HG03521 (cell line): ENCODE results near the gene MYH6.
"Not testable (repeated sequence)": the region's sequence is repeated elsewhere in the genome, so short reads cannot be mapped to it uniquely, and the experiment has no call there.

Source experiments
- ATAC-seq: cut with Tn5 transposase; IDR thresholded peaks from one replicate; pipeline ENCODE4 v1.9.1; 2021; ENCODE audit warnings: mild to moderate bottlenecking, moderate library complexity; ENCODE audit not compliant: unreplicated experiment

The MYH6 gene

DNA sequence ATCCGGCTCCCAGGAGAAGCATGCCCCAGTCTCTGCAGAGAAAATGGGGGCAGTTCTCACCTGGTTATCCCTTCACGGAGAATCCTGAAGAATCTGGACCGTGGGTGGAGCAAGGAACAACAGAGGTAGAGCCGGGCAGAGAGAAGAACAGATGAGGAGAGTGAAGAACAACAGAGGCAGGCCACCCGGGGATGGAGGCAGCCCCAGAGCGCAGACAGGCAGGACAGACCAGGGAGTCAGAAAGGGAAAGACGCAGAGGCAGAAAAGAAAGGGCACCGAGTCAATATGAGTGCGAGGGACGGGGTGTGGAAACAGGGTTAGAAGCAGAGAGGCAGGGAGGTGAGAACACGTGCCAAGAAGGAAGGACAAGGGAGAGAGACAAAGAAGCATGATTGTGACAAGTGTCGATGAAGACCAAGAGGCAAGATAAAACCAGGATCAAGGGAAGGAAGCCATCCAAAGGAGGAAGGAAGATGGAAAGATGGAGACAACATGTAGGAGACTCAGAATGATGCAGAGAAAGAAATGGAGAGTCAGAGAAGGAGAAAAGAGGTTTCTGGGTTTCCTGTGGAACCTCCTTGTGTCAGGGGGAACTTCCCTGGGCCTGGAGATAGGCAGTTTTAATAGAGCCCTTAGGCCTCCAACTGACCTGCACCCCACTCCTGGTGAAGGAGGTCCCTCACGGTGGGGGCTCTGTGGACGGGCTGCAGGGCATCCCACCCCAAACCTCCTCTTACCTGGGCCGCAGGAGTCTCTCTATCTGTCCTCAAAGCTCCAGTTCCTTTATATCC, at the start of gene MYH6:
Gene MYH6, minus strand, starts transcription at position 758 of the 791 bp plus-strand sequence. CDS start 1,050 bp downstream, outside the sequence.
- no peak for ATAC-seq

DNA sequence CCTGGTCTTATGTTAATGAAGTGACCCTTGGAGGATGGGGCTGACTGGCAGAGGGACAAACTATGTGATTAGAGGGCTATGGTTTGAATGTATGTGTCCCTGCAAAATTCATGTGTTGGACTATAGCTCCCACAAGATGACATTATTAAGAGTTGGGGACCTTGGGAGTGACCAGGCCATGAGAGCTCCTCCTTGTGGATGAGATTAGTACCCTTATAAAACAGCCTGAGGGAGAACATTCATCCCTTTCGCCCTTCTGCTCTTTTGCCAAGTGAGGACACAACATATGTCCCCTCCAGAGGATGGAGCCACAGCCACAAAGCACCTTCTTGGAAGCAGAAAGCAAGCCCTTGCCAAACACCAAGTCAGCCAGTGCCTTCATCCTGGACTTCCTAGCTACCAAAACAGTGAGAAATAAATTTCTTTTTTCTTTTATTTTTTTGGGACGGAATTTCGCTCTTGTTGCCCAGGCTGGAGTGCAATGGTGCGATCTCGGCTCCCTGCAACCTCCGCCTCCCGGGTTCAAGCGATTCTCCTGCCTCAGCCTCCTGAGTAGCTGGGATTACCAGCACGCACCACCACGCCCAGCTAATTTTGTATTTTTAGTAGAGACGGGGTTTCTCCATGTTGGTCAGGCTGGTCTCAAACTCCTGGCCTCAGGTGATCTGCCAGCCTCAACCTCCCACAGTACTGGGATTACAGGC, 49.0 kb upstream of the MYH6 start:
- ATAC-seq: not testable (repeated sequence)

DNA sequence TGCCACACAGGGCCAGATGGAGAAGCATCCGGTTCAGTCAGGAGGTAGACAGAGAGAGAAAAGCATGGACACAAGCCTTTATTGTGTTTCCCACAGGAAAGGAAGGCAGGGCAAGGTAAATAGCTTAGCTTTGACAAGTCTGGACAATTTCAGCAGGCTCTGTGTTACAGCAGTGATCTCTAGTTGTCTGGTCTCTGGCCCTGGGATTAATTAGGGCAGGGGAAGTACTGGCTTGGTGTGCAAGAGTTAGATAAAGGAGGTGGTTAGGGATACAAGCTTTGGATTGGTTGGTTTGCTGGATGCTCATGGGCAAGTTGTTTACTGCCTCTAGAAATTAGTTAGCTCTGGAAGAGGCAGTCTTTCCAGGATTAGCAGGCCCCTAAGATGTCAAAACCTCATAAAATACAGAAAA, 46.4 kb upstream of the MYH6 start:
- no peak for ATAC-seq

GRCh38 chr14:23452237-23452636, 44.2 kb upstream of the MYH6 start:
- no peak for ATAC-seq

DNA sequence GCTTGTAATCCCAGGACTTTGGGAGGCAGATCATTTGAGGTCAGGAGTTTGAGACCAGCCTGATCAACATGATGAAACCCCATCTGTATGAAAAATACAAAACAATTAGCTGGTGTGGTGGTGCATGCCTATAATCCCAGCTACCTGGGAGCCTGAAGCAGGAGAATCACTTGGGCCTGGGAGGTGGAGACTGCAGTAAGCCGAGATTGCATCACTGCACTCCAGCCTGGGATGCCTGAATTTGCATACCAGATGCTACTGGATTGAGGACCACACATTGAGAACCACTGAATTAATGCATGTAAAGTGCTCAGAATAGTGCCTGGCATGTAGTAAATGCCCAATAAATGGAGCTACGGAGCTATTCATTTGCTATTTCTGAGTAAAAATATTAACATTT, 42.3 kb upstream of the MYH6 start:
- no peak for ATAC-seq

DNA sequence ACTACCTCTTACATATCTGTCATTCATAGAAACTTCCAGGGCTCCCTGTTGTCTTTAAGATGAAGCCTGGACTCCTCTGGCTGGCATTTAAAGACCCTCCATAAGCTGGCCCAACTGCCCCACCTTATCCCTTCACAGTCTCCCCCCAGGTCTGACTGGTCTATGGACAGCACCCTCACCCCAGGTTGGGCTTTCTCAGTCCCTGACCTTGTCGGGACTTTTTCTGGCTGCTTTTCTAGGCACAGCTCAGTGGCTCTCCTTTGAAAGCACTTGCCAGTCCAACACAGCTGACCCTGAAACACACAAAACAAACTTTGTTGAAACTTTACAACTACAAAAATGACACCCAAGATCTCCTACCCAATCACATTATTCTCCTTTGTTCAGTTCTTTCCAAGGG, 41.2 kb upstream of the MYH6 start:
- ATAC-seq: no peak

DNA sequence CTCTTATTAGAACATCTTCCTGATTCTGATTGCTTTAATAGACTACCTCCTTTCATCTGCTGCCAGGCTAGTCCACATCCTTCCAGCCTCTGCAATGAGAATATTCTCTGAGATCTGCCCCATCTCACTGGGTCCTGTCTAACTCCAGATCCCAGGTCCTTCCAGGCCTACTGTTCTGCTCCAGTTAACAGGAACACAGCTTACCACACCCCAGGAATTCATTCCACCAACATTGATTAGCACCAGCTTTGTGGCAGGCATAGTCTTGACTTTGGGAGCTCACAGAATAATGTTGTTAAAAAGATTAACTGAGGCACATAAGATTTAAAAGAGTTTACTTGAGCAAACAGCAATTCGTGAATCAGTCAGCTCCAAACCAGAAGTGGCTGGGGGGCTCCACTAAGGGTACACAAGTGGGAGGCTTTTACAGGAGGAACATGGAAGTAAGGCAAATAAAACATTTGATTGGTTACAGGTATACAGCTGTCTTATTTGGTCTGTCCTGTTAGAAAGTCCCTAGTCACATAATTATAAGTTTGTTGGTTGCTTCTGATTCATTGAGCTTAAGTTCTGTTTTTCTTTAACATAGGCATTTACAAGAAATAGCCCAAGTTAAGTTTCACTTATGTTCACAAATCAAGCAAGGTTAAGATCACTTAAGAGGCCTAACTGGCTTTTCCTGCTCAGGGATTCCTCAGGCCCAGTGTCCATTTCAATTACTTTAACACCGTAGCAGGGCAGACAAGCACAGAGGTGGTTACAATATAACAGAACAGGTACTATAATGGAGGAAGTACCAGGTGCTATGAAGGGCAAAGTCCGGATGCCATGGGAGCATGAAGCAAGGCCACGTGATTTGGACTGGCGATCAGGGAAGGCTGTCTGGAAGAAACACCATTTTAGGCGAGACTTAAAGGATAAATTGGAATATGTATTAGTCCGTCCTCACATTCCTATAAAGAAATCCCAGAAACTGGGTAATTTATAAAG, 39.6 kb upstream of the MYH6 start:
- no peak for ATAC-seq

DNA sequence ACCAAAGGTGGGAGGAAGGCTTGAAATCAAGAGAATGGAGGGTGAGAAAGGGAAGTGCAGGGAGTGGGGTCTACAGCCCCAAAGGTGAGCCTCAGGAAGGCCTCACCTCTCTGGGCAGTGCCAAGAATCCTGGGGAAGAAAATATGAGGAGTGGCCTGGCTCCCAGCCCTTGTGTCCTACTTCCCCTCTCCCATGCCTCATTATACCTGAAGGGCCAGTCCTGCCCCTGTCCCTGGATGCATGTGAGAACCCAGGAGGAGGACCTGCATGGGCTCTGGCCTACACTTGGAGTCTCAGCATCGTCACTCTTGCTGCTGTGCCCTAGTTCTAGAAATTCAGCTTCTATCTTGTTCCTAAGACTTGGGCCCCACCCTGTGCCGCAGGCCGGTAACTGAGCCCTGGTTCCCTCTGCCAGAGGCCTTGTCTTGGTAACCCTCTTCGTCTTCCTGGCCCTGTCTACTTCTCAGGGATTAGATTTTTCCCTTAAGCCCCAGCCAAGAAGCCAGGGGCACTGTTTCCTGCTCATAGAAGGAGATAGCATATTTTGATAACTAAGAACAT, 38.3 kb upstream of the MYH6 start:
- ATAC-seq: no peak

DNA sequence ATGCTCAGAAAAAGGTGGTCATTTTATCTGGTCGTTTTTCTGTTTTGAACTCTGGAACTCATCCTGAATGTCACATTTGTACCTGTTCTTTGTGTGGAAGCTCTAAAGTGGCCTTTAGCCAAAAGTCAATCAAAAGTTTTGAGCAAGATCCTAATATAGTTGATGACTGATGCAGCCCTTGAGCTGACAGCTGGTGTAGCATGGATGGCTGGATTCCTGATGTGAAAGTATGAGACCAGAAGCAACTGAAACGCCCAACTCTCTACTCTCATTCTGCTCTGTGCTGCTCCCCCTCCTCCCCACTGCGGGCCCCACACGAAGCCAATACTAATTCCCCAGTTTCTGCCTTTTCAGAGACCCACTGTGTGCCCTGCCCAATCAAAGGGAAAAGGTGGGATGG, 37.7 kb upstream of the MYH6 start:
- no peak for ATAC-seq

GRCh38 chr14:23444314-23444713, 36.2 kb upstream of the MYH6 start:
- ATAC-seq: no peak

- no peak for ATAC-seq
Measured at GRCh38 chr14:23443881-23444280, 35.8 kb upstream of the MYH6 start.

DNA sequence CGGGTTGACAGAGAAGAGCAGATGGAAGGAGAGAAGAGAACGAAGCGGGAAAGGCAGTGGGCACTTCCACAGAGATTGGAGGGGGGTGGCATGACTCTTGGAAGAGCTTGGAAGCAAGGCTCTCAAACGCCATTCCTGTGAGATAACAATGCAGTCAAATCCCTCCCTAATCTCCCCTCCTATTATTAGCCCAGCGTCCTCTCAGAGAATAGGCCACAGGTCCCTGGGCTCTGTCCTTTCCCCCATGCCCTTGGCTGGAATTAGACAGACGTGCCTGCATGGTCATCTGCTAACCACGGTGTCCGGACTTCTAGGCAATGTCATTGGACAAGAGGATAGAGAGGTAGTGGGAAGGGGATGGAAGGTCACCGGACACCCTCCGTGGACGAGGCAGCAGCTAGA, 35.3 kb upstream of the MYH6 start:
- ATAC-seq: no peak

- ATAC-seq: no peak
Measured at GRCh38 chr14:23442721-23443356, 34.8 kb upstream of the MYH6 start.

DNA sequence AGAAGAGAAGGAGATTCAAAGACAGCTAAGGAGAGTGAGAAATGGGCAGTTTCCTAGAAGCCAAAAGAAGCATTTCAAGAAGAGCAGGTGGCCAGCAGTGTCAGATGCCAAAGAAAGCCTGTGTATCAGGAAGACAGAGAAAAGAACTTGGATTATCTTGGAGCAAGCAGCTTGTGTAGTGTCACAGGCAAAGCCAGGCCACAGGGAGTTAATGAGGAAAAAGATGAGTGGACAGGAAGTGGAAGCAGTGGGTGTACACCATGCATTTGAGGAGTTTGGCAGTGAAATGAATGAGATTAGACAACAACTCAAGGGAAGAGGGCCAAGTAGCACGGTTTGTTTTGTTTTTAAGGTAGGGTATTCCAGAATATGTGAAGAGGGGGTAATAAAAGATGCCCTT, 33.0 kb upstream of the MYH6 start:
- no peak for ATAC-seq

DNA sequence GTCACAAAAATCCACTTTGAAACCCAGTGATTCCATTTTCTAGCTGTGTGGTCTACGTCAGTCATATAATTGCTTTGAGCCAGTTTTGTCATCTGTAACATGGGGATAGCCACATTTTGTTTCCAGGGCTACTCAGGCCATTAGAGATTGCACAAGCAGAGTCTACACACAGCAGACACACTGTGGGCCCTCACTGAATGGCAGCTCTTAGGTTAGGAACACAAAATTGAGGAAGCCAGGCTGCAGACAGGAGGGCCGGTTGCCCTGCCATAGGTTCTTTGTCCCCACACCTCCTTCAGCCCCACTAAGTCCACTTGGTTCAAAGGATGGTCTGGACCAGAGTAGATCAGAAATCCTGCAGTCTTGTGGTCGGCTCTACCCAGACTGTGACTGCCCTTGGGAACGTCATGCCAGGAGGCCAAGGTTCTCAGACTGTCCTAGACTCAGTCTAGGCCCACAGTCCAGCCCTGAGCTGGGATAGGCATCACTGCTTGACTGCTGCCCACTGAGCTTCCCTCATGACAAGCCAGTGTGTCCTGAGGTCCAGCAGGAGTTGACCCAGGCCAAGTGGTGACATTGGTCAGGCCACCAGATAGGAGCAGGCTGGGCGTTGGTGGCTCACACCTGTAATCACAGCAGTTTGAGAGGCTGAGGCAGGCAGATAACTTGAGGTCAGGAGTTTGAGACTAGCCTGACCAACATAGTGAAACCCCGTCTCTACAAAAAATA, 31.2 kb upstream of the MYH6 start:
- ATAC-seq: no peak

- ATAC-seq: no peak
Measured at GRCh38 chr14:23438101-23438971, 30.3 kb upstream of the MYH6 start.

DNA sequence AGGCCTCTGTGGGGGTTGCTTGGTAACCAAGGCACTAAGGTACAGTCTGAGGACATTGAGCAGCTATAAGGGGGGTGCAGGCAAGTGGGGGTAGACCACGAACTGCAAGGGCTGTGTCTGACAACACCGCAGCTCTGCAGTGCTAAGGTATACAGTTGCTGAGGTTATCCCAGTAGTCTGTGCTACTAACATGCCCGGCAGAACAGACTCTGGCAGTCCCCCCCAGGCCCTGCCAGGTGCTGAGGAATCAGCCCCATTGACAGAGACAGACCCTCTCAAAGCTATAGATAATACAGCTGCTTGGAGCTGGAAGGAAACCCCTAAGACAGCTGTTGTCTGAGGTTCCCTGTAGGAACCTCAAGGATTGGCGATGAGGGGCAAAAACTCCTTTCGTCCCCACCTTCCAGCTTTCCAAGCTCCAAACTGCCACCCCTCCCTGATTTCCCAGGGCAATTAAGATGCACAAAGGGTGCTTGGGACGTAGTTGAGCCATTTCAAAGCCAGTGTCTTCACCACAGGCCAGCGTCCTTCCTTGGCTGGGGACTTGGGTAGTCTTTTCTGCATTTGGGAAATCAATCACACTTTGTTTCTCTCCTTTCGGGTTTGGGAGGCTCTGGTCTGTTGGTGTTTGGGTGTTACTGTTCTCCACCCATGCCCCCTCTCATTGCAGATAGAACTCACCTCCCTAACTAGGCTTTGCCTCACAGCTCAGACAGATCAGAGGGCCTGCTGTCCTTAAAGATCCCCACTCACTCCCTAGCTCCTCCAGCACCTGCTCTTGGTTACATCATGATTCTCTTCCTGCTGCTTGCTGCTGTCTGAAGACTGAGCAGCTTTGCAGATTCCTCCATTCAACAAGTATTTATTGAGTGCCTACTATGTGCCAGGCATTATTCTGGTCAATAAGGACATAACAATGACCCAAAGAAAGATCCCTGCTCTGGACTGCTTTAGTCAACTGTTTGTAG, 29.3 kb upstream of the MYH6 start:
- ATAC-seq: no peak
